DND-41 (cell line): ENCODE data around the gene DUS3L.

Experiments used
- ATAC-seq: fragments of 200-7000 bp; cut with Tn5 transposase; 3 replicates; pipeline ENCODE4 v1.9.1; 2021; ENCODE audit warnings: low read depth; ENCODE audit not compliant: insufficient read depth
- DNase-seq: peaks from one replicate; pipeline ENCODE4 v3.0.0-alpha.2; 2020
- H2AFZ ChIP-seq: 2 replicates; pipeline ENCODE4 v1.6.0; 2012; ENCODE audit warnings: low read depth, low read length
- H3K27ac ChIP-seq: 2 replicates; pipeline ENCODE4 v1.5.1; 2012; ENCODE audit warnings: low read length, inconsistent platforms
- H3K27me3 ChIP-seq: fragments of 200-600 bp; sonication (generic); 2 replicates; pipeline ENCODE4 v1.6.0; 2012; ENCODE audit warnings: low read length, mild to moderate bottlenecking, inconsistent platforms; ENCODE audit not compliant: insufficient read depth, poor library complexity
- H3K36me3 ChIP-seq: 2 replicates; pipeline ENCODE4 v1.5.1; 2012; ENCODE audit warnings: low read length, inconsistent platforms; ENCODE audit not compliant: insufficient read depth
- H3K4me1 ChIP-seq: 2 replicates; pipeline ENCODE4 v1.5.1; 2012; ENCODE audit warnings: mild to moderate bottlenecking, low read length; ENCODE audit not compliant: insufficient read depth
- H3K4me2 ChIP-seq: 2 replicates; pipeline ENCODE4 v1.6.0; 2012; ENCODE audit warnings: mild to moderate bottlenecking, moderate library complexity, low read length, inconsistent platforms; ENCODE audit not compliant: insufficient read depth
- H3K4me3 ChIP-seq, 2 experiments: fragments of 200-600 bp in 1 of 2; shearing (Covaris generic) in 1 of 2; 2 replicates each; pipeline ENCODE4 v1.5.1; 2012 to 2016; ENCODE audit warnings: inconsistent platforms in 2 of 2, low read length in 2 of 2, mild to moderate bottlenecking in 2 of 2, low read depth in 1 of 2, moderate library complexity in 1 of 2
- H3K79me2 ChIP-seq: 2 replicates; pipeline ENCODE4 v1.6.0; 2012; ENCODE audit warnings: low read length, inconsistent platforms; ENCODE audit not compliant: insufficient read depth
- H3K9ac ChIP-seq: 2 replicates; pipeline ENCODE4 v1.6.0; 2012; ENCODE audit warnings: low read depth, mild to moderate bottlenecking, inconsistent platforms, low read length, moderate library complexity
- H3K9me3 ChIP-seq: 2 replicates; pipeline ENCODE4 v1.5.1; 2012; ENCODE audit warnings: low read length, moderate library complexity, mild to moderate bottlenecking, inconsistent platforms; ENCODE audit not compliant: insufficient read depth, severe bottlenecking
- H4K20me1 ChIP-seq: 2 replicates; pipeline ENCODE4 v1.6.0; 2012; ENCODE audit warnings: low read length; ENCODE audit not compliant: insufficient read depth
- CTCF ChIP-seq: IDR thresholded peaks from 2 replicates; pipeline ENCODE4 v1.5.1; 2012; ENCODE audit warnings: borderline replicate concordance, low read length, moderate library complexity, mild to moderate bottlenecking; ENCODE audit not compliant: poor library complexity, severe bottlenecking; ENCODE audit errors: extremely low read depth
- EZH2 ChIP-seq: IDR thresholded peaks from 3 replicates; pipeline ENCODE4 v1.6.1; 2012; ENCODE audit warnings: borderline replicate concordance, low read depth, mild to moderate bottlenecking, moderate library complexity, low read length, inconsistent platforms; ENCODE audit not compliant: severe bottlenecking

DUS3L gene

GRCh38 chr19:5799247-5800241 is 8.6 kb upstream of the DUS3L start:
- Histone ChIP-seq H3K9me3 (no peaks in the 10 kb centered on the region), H3K9ac (no peak overlapping the region), H3K4me1 (peaks cover 14% of the 10 kb centered on the region), H3K79me2 (no peaks in the 10 kb centered on the region), H3K27ac (no peak overlapping the region), H3K36me3 (no peaks in the 10 kb centered on the region), H3K4me2 (no peak overlapping the region), H3K27me3 (peaks cover 4% of the 10 kb centered on the region), H2AFZ (no peak overlapping the region), H3K4me3 (no peak overlapping the region), H4K20me1 (no peaks in the 10 kb centered on the region)
- ATAC-seq (no peak), DNase-seq (no peak)
- TF ChIP-seq CTCF (no peak), EZH2 (no peak)

- DNase-seq, result no peak
- Histone ChIP-seq H3K27ac (no peak overlapping the region), H3K4me1 (peaks cover 3% of the 10 kb centered on the region; the same call in 1 of the 2 replicates), H3K9ac (no peak overlapping the region), H3K27me3 (no peaks in the 10 kb centered on the region), H3K79me2 (no peaks in the 10 kb centered on the region), H3K4me3 (no peak overlapping the region), H4K20me1 (no peaks in the 10 kb centered on the region), H2AFZ (no peak overlapping the region), H3K9me3 (no peaks in the 10 kb centered on the region), H3K36me3 (no peaks in the 10 kb centered on the region), H3K4me2 (no peak overlapping the region)
- no peak for TF ChIP-seq EZH2
- TF ChIP-seq CTCF, result no peak
- ATAC-seq, result no peak
These were observed 7.3 kb upstream of the DUS3L start for GRCh38 chr19:5798244-5798643.

DNA sequence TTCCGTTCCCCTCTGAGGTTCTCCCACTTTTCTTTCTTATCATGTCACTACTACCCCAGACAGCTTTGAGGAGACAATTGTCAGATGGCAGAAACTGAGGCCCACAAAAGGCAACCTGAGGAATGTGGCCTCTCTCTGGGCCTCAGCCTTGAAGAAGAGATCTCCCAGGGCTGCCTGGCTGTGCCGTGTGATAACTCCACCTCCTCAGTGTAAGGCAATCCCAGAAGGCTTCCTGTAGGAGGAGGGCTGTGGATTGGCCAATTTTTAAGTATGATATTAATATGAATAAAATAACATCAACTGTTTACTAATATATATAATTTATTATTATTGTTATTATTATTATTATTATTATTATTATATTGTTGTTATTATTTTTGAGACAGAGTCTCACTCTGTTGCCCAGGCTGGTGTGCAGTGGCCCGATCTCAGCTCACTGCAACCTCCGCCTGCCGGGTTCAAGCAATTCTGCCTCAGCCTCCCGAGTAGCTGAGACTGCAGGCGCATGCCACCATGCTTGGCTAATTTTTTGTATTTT is 4.5 kb upstream of the DUS3L start:
- DNase-seq, result no peak
- Histone ChIP-seq H3K79me2 (peaks cover 2% of the 10 kb centered on the region; the same call in 1 of the 2 replicates), H3K9ac (no peak overlapping the region), H3K27me3 (no peaks in the 10 kb centered on the region), H2AFZ (no peak overlapping the region), H3K4me2 (no peak overlapping the region), H3K27ac (no peak overlapping the region), H3K4me1 (peaks cover 8% of the 10 kb centered on the region), H4K20me1 (no peaks in the 10 kb centered on the region), H3K4me3 (no peak overlapping the region), H3K9me3 (no peaks in the 10 kb centered on the region), H3K36me3 (no peaks in the 10 kb centered on the region)
- ATAC-seq, result no peak
- TF ChIP-seq EZH2, result no peak
- no peak for TF ChIP-seq CTCF
